Mesenchymal stem cell (in vitro differentiated cells and primary cell): ENCODE results near the gene WNT10A.

Experiments
- DNase-seq: peaks from one replicate; pipeline ENCODE4 v3.0.0-alpha.2; 2013
- H2AFZ ChIP-seq: one replicate; pipeline ENCODE4 v1.6.1; 2013; ENCODE audit warnings: low read depth, mild to moderate bottlenecking, control low read depth, inconsistent platforms, low read length, moderate library complexity
- H2AK5ac ChIP-seq: 2 replicates; pipeline ENCODE4 v1.6.1; 2013; ENCODE audit warnings: low read length, moderate library complexity, mild to moderate bottlenecking, inconsistent platforms; ENCODE audit not compliant: severe bottlenecking
- H2BK120ac ChIP-seq: one replicate; pipeline ENCODE4 v1.6.1; 2013; ENCODE audit warnings: low read depth, mild to moderate bottlenecking, inconsistent platforms, low read length, moderate library complexity
- H2BK12ac ChIP-seq, 2 experiments: one replicate each; pipeline ENCODE4 v1.6.1; 2013; ENCODE audit warnings: inconsistent platforms in 2 of 2, low read length in 2 of 2, mild to moderate bottlenecking in 2 of 2, moderate library complexity in 2 of 2, control low read depth in 1 of 2
- H2BK15ac ChIP-seq: one replicate; pipeline ENCODE4 v1.6.1; 2013; ENCODE audit warnings: mild to moderate bottlenecking, low read depth, inconsistent platforms; ENCODE audit not compliant: poor library complexity, severe bottlenecking
- H2BK5ac ChIP-seq: 2 replicates; pipeline ENCODE4 v1.6.1; 2013; ENCODE audit warnings: low read depth, mild to moderate bottlenecking, low read length, control low read depth, inconsistent platforms; ENCODE audit not compliant: poor library complexity, severe bottlenecking
- H3K14ac ChIP-seq, 2 experiments: one replicate each; pipeline ENCODE4 v1.6.1; 2013; ENCODE audit warnings: inconsistent platforms in 2 of 2, low read length in 2 of 2, control low read depth in 1 of 2, mild to moderate bottlenecking in 1 of 2, moderate library complexity in 1 of 2
- H3K18ac ChIP-seq, 2 experiments: one replicate each; pipeline ENCODE4 v1.6.1; 2013; ENCODE audit warnings: inconsistent platforms in 2 of 2, low read length in 2 of 2, control low read depth in 1 of 2, low read depth in 1 of 2, mild to moderate bottlenecking in 1 of 2
- H3K23ac ChIP-seq, 2 experiments: one replicate each; pipeline ENCODE4 v1.6.1; 2013; ENCODE audit warnings: inconsistent platforms in 2 of 2, low read length in 2 of 2, mild to moderate bottlenecking in 2 of 2, moderate library complexity in 2 of 2, control low read depth in 1 of 2
- H3K27ac ChIP-seq: 2 replicates; pipeline ENCODE4 v1.5.1; 2013; ENCODE audit warnings: mild to moderate bottlenecking, moderate library complexity, low read length, control low read depth, inconsistent platforms; ENCODE audit not compliant: poor library complexity, severe bottlenecking
- H3K27me3 ChIP-seq, 2 experiments: 2 replicates each; pipeline versions ENCODE4 v1.6.1 to v1.7.0; 2013; ENCODE audit warnings: low read length in 2 of 2, mild to moderate bottlenecking in 2 of 2, moderate library complexity in 2 of 2, control low read depth in 1 of 2, inconsistent platforms in 1 of 2; ENCODE audit not compliant: control insufficient read depth in 1 of 2, insufficient read depth in 1 of 2
- H3K36me3 ChIP-seq, 2 experiments: 2 replicates each; pipeline versions ENCODE4 v1.6.1 to v1.7.0; 2013; ENCODE audit warnings: low read length in 2 of 2, control low read depth in 1 of 2, inconsistent platforms in 1 of 2, low read depth in 1 of 2, mild to moderate bottlenecking in 1 of 2; ENCODE audit not compliant: insufficient read depth in 2 of 2, control insufficient read depth in 1 of 2
- H3K4ac ChIP-seq, 2 experiments: one replicate each; pipeline ENCODE4 v1.6.1; 2013; ENCODE audit warnings: inconsistent platforms in 2 of 2, low read length in 2 of 2, mild to moderate bottlenecking in 2 of 2, moderate library complexity in 2 of 2, control low read depth in 1 of 2, low read depth in 1 of 2
- H3K4me1 ChIP-seq: 2 replicates; pipeline ENCODE4 v1.6.1; 2013; ENCODE audit warnings: low read depth, low read length, control low read depth; ENCODE audit not compliant: control insufficient read depth, insufficient read depth
- H3K4me2 ChIP-seq: 2 replicates; pipeline ENCODE4 v1.6.1; 2013; ENCODE audit warnings: low read length, mild to moderate bottlenecking, inconsistent platforms; ENCODE audit not compliant: poor library complexity, severe bottlenecking
- H3K4me3 ChIP-seq, 2 experiments: 2 replicates each; pipeline versions ENCODE4 v1.5.1 to v1.7.0; 2013; ENCODE audit warnings: low read length in 2 of 2, mild to moderate bottlenecking in 2 of 2, control low read depth in 1 of 2, low read depth in 1 of 2; ENCODE audit not compliant: insufficient read depth in 1 of 2
- H3K79me1 ChIP-seq: replicated peaks from 2 replicates; pipeline ENCODE4 v1.6.1; 2013; ENCODE audit warnings: mild to moderate bottlenecking, control low read depth, low read length, inconsistent platforms; ENCODE audit not compliant: poor library complexity, severe bottlenecking
- H3K9ac ChIP-seq: 2 replicates; pipeline ENCODE4 v1.7.0; 2013; ENCODE audit warnings: mild to moderate bottlenecking, low read length, moderate library complexity
- H3K9me3 ChIP-seq: 2 replicates; pipeline ENCODE4 v1.7.0; 2013; ENCODE audit warnings: mild to moderate bottlenecking, low read length; ENCODE audit not compliant: control insufficient read depth
- H4K8ac ChIP-seq: one replicate; pipeline ENCODE4 v1.6.1; 2013; ENCODE audit warnings: inconsistent platforms, mild to moderate bottlenecking, low read length, moderate library complexity
- H4K91ac ChIP-seq: one replicate; pipeline ENCODE4 v1.6.1; 2013; ENCODE audit warnings: mild to moderate bottlenecking, low read length, inconsistent platforms
- WGBS: methylation state at CpG from one replicate; pipeline ENCODE4 v1.1.7; 2013; ENCODE audit warnings: mixed read lengths; 5-methylcytosine and 5-hydroxymethylcytosine counted together

WNT10A gene

DNA sequence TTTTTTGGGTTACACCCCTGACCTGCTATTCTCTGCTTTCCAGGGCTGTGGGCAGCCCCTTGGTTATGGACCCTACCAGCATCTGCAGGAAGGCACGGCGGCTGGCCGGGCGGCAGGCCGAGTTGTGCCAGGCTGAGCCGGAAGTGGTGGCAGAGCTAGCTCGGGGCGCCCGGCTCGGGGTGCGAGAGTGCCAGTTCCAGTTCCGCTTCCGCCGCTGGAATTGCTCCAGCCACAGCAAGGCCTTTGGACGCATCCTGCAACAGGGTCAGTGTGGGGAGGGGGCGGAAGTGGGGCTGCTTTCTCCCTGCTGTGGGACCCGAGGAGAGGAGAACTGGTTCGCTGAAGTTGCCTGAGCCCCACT, 9.7 kb upstream of the WNT10A start:
- Histone ChIP-seq H3K36me3 (no peaks in the 10 kb centered on the region), H3K4me2 (no peak overlapping the region), H2AK5ac (no peak overlapping the region), H2BK5ac (no peak overlapping the region), H3K18ac (no peak overlapping the region), H3K4me3 (no peak overlapping the region), H3K9ac (no peak overlapping the region), H3K23ac (no peak overlapping the region), H3K4ac (no peak overlapping the region), H3K4me1 (peaks cover 7% of the 10 kb centered on the region), H4K91ac (no peak overlapping the region), H2BK120ac (no peak overlapping the region), H3K9me3 (no peaks in the 10 kb centered on the region), H2BK12ac (no peak overlapping the region), H2BK15ac (no peak overlapping the region), H2AFZ (no peak overlapping the region), H3K79me1 (no peaks in the 10 kb centered on the region), H3K27me3 (peaks cover 96 to 97% of the 10 kb centered on the region in 2 experiments), H4K8ac (no peak overlapping the region), H3K27ac (no peak overlapping the region), H3K14ac (no peak overlapping the region)
- 46% methylated on average over 16 of the region's 18 CpGs for WGBS
- no peak for DNase-seq

DNA sequence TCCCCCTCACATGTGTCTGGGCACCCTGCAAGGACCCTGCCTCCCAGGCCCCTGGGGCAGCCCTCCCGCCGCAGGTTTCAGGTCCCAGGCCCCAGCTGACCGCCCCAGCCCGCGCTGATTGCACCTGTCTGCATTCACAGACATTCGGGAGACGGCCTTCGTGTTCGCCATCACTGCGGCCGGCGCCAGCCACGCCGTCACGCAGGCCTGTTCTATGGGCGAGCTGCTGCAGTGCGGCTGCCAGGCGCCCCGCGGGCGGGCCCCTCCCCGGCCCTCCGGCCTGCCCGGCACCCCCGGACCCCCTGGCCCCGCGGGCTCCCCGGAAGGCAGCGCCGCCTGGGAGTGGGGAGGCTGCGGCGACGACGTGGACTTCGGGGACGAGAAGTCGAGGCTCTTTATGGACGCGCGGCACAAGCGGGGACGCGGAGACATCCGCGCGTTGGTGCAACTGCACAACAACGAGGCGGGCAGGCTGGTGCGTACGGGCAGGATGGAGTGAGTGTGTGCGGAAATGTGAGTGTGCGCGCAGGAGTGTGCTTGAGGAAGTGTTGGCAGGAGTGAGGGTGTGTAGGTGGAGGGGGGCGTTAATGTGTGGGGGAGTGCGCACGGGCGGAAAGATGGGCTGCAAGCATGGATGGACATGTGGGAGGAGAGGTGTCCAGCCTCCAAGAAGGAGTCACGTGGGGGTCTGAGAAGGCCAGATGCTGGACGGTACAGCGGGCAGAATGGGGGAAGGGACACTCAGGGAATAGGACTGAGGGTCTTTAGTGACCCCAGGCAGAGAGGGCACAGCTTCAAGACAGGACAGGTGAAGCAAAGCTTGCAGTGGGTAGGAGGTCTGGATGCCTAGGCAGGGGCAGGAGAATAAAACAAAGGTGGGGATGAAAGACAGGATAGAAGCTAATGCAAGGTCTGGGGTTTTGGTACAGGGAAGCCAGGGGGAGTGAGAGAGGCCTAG, 9.0 kb upstream of the WNT10A start:
- no peak overlapping the region for H2BK12ac ChIP-seq
- H3K27me3 ChIP-seq, result peaks cover 95 to 97% of the 10 kb centered on the region in 2 experiments
- DNase-seq, result no peak
- peaks cover 7% of the 10 kb centered on the region for H3K4me1 ChIP-seq
- no peak overlapping the region for H4K91ac ChIP-seq
- WGBS, result 36% methylated on average over 60 of the region's 60 CpGs
- H3K79me1 ChIP-seq, result no peaks in the 10 kb centered on the region
- H3K27ac ChIP-seq, result no peak overlapping the region
- no peak overlapping the region for H4K8ac ChIP-seq
- no peak overlapping the region for H3K4me3 ChIP-seq
- no peak overlapping the region for H3K14ac ChIP-seq
- H3K23ac ChIP-seq, result no peak overlapping the region
- H3K4me2 ChIP-seq, result no peak overlapping the region
- H2BK120ac ChIP-seq, result no peak overlapping the region
- H3K9ac ChIP-seq, result no peak overlapping the region
- no peak overlapping the region for H2BK5ac ChIP-seq
- H2BK15ac ChIP-seq, result no peak overlapping the region
- H3K18ac ChIP-seq, result no peak overlapping the region
- no peak overlapping the region for H2AK5ac ChIP-seq
- no peak overlapping the region for H2AFZ ChIP-seq
- no peaks in the 10 kb centered on the region for H3K9me3 ChIP-seq
- no peak overlapping the region for H3K4ac ChIP-seq
- H3K36me3 ChIP-seq, result no peaks in the 10 kb centered on the region

DNA sequence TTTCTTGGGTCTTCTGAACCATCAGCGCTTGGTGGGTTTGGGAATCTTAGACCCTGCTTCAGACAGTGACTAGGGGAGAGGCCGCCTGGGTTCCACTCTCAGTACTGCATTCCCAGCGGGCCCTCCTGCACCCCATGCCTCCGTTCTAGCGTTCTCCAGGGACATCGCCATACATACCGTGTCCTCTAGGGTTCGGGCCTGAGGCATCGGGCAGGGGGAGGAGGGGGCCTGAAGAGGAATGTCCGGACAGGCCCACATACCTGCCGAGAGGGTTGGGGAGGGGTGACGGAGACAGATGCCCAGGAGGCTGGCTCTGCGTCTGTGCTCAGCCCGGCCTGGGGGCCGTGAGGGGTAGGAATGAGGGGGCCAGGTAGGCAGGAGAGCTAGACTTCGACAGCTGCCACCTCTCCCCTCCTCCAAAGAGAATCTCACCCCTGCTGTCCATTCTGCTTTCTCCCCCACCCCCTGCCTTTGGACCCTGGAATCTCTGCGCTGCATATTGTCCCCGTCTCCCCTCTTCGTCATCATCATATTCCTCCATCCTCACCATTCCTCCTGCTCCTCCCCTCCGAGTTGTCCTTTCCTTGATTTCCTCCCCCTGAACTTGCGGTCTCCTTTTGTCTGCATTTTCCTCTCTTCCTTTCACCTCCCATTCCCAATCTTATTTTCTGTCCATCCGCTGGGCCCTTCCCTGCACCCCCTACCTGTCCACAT, 7.8 kb upstream of the WNT10A start:
- H2AK5ac ChIP-seq, result no peak overlapping the region
- no peak overlapping the region for H2BK5ac ChIP-seq
- no peak for DNase-seq
- no peak overlapping the region for H2AFZ ChIP-seq
- H3K27me3 ChIP-seq, result peaks cover 95 to 97% of the 10 kb centered on the region in 2 experiments
- H3K9ac ChIP-seq, result no peak overlapping the region
- H2BK15ac ChIP-seq, result no peak overlapping the region
- H2BK12ac ChIP-seq, result no peak overlapping the region
- H2BK120ac ChIP-seq, result no peak overlapping the region
- no peak overlapping the region for H3K4me2 ChIP-seq
- H3K27ac ChIP-seq, result no peak overlapping the region
- H3K36me3 ChIP-seq, result no peaks in the 10 kb centered on the region
- no peak overlapping the region for H3K23ac ChIP-seq
- no peak overlapping the region for H4K91ac ChIP-seq
- WGBS, result 16% methylated on average over 13 of the region's 22 CpGs
- H4K8ac ChIP-seq, result no peak overlapping the region
- no peak overlapping the region for H3K4me3 ChIP-seq
- peaks cover 7% of the 10 kb centered on the region for H3K4me1 ChIP-seq
- no peak overlapping the region for H3K4ac ChIP-seq
- no peaks in the 10 kb centered on the region for H3K9me3 ChIP-seq
- H3K14ac ChIP-seq, result no peak overlapping the region
- no peak overlapping the region for H3K18ac ChIP-seq
- no peaks in the 10 kb centered on the region for H3K79me1 ChIP-seq
